Breast epithelium (tissue), 3 donors: ENCODE data around the gene POR.

Experiments
- CTCF ChIP-seq, 3 donors: fragments of 450-650 bp; IDR thresholded peaks; one replicate each; pipeline ENCODE4 v1.5.1; 2016 to 2017; ENCODE audit warnings: antibody characterized with exemption in 3 of 3, mild to moderate bottlenecking in 3 of 3, moderate library complexity in 3 of 3
- POLR2A ChIP-seq: fragments of 450-650 bp; IDR thresholded peaks from one replicate; pipeline ENCODE4 v1.6.1; 2016; ENCODE audit warnings: antibody characterized with exemption, mild to moderate bottlenecking, moderate library complexity

- TF ChIP-seq CTCF (IDR thresholded peaks at IDR 0.05) (no peak), POLR2A (no peak)
Observed at GRCh38 chr7:75955331-75955955, 40.5 kb downstream of the POR start.
